ENCODE measurements around the gene WDFY3. TPM values are rescaled to one million over a fixed set of nuclear protein-coding genes. Genes with fewer than 3 reads are reported as not detected.
"Not testable (repeated sequence)": the region's sequence is repeated elsewhere in the genome, so short reads cannot be mapped to it uniquely, and the experiment has no call there.

Gene WDFY3
- total and polyA plus RNA-seq, 9 donors = 13.2 to 90.0 (median 77.4) TPM

DNA sequence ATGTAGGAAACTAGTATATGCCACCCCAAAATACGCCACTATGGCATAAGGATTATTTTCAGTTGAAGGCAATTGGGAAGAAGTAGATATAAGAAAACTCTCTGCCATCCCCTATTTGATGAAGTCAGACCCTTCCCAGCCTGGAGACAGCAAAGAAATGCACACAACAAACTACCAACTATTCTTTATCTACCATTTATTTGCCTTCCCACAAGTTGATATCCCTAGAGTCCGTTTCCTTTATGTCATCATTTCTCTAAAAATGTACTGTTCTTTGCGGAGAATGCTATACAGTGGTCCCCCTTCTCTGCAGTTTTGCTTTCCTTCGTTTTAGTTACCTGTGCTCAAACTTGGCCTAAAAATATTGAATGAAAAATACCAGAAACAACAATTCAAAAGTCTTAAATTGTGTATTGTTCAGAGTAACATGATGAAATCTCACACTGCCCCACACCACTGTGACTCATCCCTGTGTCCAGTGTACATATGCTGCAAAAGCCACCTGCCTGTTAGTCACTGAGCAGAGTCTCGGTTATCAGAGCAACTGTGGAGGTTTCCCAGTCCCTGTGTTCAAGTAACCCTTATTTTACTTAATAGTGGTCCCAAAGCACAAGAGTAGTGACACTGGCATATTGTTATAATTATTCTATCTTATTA is 152.3 kb downstream of the WDFY3 start:
- Histone ChIP-seq H3K27ac (no peak overlapping the region), H3K27me3 (no peaks in the 10 kb centered on the region), H3K4me3 (no peak overlapping the region), H3K4me1 (ENCODE audit: insufficient read depth) (no peaks in the 10 kb centered on the region), H3K36me3 (no peaks in the 10 kb centered on the region), H3K9me3 (no peaks in the 10 kb centered on the region)
- WGBS, 3 donors = 83 to 88% (median 87%) methylated on average over 5 of the region's 5 CpGs
- DNase-seq = peak in 1 of 5 donors; percentile 24
- TF ChIP-seq EP300 (IDR thresholded peaks at IDR 0.05) (no peak), POLR2A (IDR thresholded peaks at IDR 0.05) (no peak)
- TF ChIP-seq, protein P1, sequence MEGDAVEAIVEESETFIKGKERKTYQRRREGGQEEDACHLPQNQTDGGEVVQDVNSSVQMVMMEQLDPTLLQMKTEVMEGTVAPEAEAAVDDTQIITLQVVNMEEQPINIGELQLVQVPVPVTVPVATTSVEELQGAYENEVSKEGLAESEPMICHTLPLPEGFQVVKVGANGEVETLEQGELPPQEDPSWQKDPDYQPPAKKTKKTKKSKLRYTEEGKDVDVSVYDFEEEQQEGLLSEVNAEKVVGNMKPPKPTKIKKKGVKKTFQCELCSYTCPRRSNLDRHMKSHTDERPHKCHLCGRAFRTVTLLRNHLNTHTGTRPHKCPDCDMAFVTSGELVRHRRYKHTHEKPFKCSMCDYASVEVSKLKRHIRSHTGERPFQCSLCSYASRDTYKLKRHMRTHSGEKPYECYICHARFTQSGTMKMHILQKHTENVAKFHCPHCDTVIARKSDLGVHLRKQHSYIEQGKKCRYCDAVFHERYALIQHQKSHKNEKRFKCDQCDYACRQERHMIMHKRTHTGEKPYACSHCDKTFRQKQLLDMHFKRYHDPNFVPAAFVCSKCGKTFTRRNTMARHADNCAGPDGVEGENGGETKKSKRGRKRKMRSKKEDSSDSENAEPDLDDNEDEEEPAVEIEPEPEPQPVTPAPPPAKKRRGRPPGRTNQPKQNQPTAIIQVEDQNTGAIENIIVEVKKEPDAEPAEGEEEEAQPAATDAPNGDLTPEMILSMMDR (IDR thresholded peaks at IDR 0.05) = no peak
- intact Hi-C loops (cut with DNase I) = no loop called here

DNA sequence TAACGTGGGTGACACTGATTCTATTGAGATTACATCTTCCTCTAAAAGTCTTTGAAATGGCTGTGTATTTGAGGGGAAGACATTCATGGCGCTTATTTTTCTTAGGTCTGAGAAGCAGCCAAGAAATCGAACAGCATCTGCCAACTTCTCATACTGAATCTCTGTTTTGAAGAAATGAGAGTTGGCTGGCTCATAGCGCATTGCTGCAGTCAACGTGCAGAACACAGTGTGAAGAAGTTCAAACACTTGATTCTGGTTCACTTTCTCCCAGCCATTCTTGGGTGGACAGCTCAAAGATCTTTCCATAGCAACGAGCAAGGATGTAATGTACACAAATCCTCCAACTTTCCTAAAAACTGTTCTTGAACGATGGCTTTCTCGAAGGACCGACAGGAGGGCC is 156.5 kb downstream of the WDFY3 start:
- no peak overlapping the region for H3K27ac ChIP-seq
- WGBS, 3 donors = 71 to 86% (median 84%) methylated on average over 9 of the region's 9 CpGs
- TF ChIP-seq, protein P1 (IDR thresholded peaks at IDR 0.05) = no peak
- TF ChIP-seq POLR2A (IDR thresholded peaks at IDR 0.05) = no peak
- H3K27me3 ChIP-seq = no peaks in the 10 kb centered on the region
- H3K9me3 ChIP-seq = no peaks in the 10 kb centered on the region
- H3K4me3 ChIP-seq = no peak overlapping the region
- no peaks in the 10 kb centered on the region for H3K36me3 ChIP-seq
- H3K4me1 ChIP-seq (ENCODE audit: insufficient read depth) = no peaks in the 10 kb centered on the region
- intact Hi-C loops (cut with DNase I) = no loop called here
- no peak for DNase-seq

DNA sequence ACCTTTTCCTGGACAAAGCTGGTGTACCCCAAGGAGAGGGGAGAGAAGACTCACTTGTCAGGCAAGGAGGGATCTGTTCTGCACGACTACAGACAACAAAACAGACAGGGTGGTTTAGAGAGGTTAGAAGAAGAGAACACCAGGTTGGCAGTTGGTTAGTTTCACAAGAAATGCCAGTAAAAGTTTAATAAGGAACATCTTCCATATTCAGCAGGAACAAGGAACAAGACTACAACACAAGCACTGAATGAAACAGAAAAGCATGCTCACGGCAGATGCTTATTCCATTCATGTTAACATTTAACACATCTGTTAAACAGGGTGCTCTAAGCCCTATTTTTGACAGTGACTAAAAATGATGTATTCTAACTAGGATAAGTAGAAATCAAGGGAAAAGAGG is 158.2 kb downstream of the WDFY3 start:
- 86 to 91% (median 87%) methylated on average over 2 of the region's 2 CpGs for WGBS, 3 donors
- intact Hi-C loops (cut with DNase I) = no loop called here

DNA sequence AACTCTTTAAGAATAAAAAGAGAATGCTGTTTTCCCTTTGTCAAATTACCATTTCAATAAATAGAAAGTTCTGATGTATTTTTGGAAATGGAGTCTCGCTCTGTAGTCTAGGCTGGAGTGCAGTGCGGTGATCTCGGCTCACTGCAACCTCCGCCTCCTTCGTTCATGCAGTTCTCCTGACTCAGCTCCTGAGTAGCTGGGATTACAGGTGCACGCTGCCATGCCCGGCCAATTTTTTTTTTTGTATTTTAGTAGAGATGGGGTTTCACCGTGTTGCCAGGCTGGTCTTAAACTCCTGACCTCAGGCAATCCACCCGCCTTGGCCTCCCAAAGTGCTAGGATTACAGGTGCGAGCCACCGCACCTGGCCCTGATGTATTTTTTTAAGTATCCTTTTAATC is 159.9 kb downstream of the WDFY3 start:
- H3K9me3 ChIP-seq; H3K36me3 ChIP-seq; H3K4me3 ChIP-seq; intact Hi-C loops (cut with DNase I); H3K27me3 ChIP-seq; H3K4me1 ChIP-seq (ENCODE audit: insufficient read depth); DNase-seq; H3K27ac ChIP-seq: not testable (repeated sequence)
- WGBS, 3 donors = 97 to 98% (median 97%) methylated on average over 11 of the region's 11 CpGs

More for the DNA sequence above, 158.2 kb downstream of the WDFY3 start:
- H3K27me3 ChIP-seq = no peaks in the 10 kb centered on the region
- no peaks in the 10 kb centered on the region for H3K9me3 ChIP-seq
- TF ChIP-seq, protein P1 (IDR thresholded peaks at IDR 0.05) = no peak
- TF ChIP-seq EP300 (IDR thresholded peaks at IDR 0.05) (no peak), POLR2A (IDR thresholded peaks at IDR 0.05) (no peak)
- H3K36me3 ChIP-seq = no peaks in the 10 kb centered on the region
- no peak for DNase-seq
- no peaks in the 10 kb centered on the region for H3K4me1 ChIP-seq (ENCODE audit: insufficient read depth)
- H3K4me3 ChIP-seq = no peak overlapping the region
- no peak overlapping the region for H3K27ac ChIP-seq

DNA sequence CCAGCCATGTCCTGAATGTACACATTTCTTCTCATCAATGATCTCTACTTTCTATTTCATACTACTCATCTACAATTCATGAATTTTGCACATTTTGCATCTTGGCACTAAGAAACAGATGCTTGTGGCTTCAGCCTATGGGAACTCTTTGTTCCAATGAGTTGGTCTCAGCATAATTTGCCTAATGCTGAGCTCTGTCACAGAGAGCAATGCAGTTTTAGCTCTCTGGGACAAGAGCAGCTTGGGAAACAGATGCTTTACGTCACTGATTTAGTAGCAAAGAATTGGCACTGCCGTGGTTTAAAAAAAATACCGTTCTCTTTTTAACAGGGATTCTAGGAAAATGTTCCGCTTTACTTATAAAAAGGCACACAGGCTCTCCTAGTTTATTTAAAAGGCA is 162.4 kb downstream of the WDFY3 start:
- Histone ChIP-seq H3K9me3 (no peaks in the 10 kb centered on the region), H3K4me1 (ENCODE audit: insufficient read depth) (no peaks in the 10 kb centered on the region), H3K27me3 (no peaks in the 10 kb centered on the region), H3K36me3 (no peaks in the 10 kb centered on the region), H3K4me3 (no peak overlapping the region), H3K27ac (no peak overlapping the region)
- intact Hi-C loops (cut with DNase I) = no loop called here
- no peak for DNase-seq
- TF ChIP-seq EP300 (IDR thresholded peaks at IDR 0.05) (no peak), POLR2A (IDR thresholded peaks at IDR 0.05) (no peak)
- TF ChIP-seq, protein P1 (IDR thresholded peaks at IDR 0.05) = no peak
- WGBS, 3 donors = 22 to 29% (median 23%) methylated on average over 4 of the region's 4 CpGs
